MM.1S (cell line): Measurements from ENCODE around the gene NFATC2.
"Not testable (repeated sequence)": the region's sequence is repeated elsewhere in the genome, so short reads cannot be mapped to it uniquely, and the experiment has no call there.

Source experiments
- CTCF ChIP-seq: fragments of 300-600 bp; sonication (generic); IDR thresholded peaks from 2 replicates; pipeline ENCODE4 v1.5.1; 2016; ENCODE audit warnings: antibody characterized with exemption, low read length, mixed read lengths
- EZH2 ChIP-seq: fragments of 300-600 bp; sonication (generic); optimal IDR thresholded peaks from 2 replicates; pipeline ENCODE3; 2017; ENCODE audit warnings: low read depth, mild to moderate bottlenecking, antibody characterized with exemption, low read length, mixed read lengths

- TF ChIP-seq CTCF, EZH2: not testable (repeated sequence)
Observed at GRCh38 chr20:51568533-51568932, 26.0 kb upstream of the NFATC2 start.
